BJ (cell line): Measurements from ENCODE around the gene INPP5A. TPM values are rescaled to one million over a fixed set of nuclear protein-coding genes. Genes with fewer than 3 reads are reported as not detected.
"Not testable (repeated sequence)": the region's sequence is repeated elsewhere in the genome, so short reads cannot be mapped to it uniquely, and the experiment has no call there.

Experiments
- CTCF ChIA-PET: fragments of 350-600 bp; formaldehyde crosslinking; extraction: SDS; loops from one replicate; lab custom pipeline; 2021; ENCODE audit warnings: antibody characterized with exemption, inconsistent platforms; lab: Yijun Ruan, JAX
- POLR2A ChIA-PET: fragments of 300-600 bp; sonication (Branson Sonifier 250); formaldehyde crosslinking; extraction: SDS; loops from one replicate; lab custom pipeline; 2021; ENCODE audit warnings: antibody characterized with exemption; lab: Charles Lee
- DNase-seq: peaks from one replicate; pipeline ENCODE4 v3.0.0-alpha.2; 2011; ENCODE audit warnings: low read depth
- H3K27me3 ChIP-seq: 2 replicates; pipeline ENCODE4 v1.6.0; 2011; ENCODE audit warnings: low read length; ENCODE audit not compliant: control insufficient read depth, insufficient read depth
- H3K36me3 ChIP-seq: 2 replicates; pipeline ENCODE4 v1.5.1; 2011; ENCODE audit warnings: low read length; ENCODE audit not compliant: control insufficient read depth, insufficient read depth
- H3K4me3 ChIP-seq: 2 replicates; pipeline ENCODE4 v1.5.1; 2011; ENCODE audit warnings: low read depth, mild to moderate bottlenecking, control low read depth, low read length
- CTCF ChIP-seq: IDR thresholded peaks from 2 replicates; pipeline ENCODE4 v1.5.1; 2011; ENCODE audit warnings: low read depth, mild to moderate bottlenecking, control low read depth, inconsistent platforms, low read length, moderate library complexity; ENCODE audit not compliant: insufficient read depth
- polyA plus RNA-seq: library from polyadenylated mRNA; depleted of rRNA; stranded (reverse); fragments of >200 nt; gene quantifications from 2 replicates; pipeline ENCODE4 v1.2.3, GENCODE V29; 2011

INPP5A gene
- polyA plus RNA-seq, 1 experiment = 60.1 TPM

GRCh38 chr10:132788180-132788830 lies 250.7 kb downstream of the INPP5A start:
- no peaks in the 10 kb centered on the region; the same call in 1 of the 2 replicates for H3K36me3 ChIP-seq
- no peak for DNase-seq
- peaks cover 25% of the 10 kb centered on the region for H3K27me3 ChIP-seq
- ChIA-PET POLR2A (no interaction called here), CTCF (interaction anchor here (1.0 kb wide), 1 partner anchor 17 kb away, joined by 3 read pairs; no protein-coding TSS in a partner anchor)
- H3K4me3 ChIP-seq = no peak overlapping the region
- peak; percentile 30; the same call in 1 of the 2 replicates for TF ChIP-seq CTCF

GRCh38 chr10:132788831-132789219 lies 251.2 kb downstream of the INPP5A start:
- Histone ChIP-seq H3K27me3 (peaks cover 25% of the 10 kb centered on the region), H3K36me3 (no peaks in the 10 kb centered on the region), H3K4me3 (no peak overlapping the region)
- DNase-seq = no peak
- no peak for TF ChIP-seq CTCF
- CTCF ChIA-PET = interaction anchor here (1.0 kb wide), 1 partner anchor 17 kb away, joined by 3 read pairs; no protein-coding TSS in a partner anchor
- POLR2A ChIA-PET = no interaction called here

- DNase-seq = no peak
- ChIA-PET CTCF (no interaction called here), POLR2A (no interaction called here)
- Histone ChIP-seq H3K27me3 (peaks cover 21% of the 10 kb centered on the region), H3K36me3 (no peaks in the 10 kb centered on the region), H3K4me3 (no peak overlapping the region)
- TF ChIP-seq CTCF = no peak
These were observed 252.1 kb downstream of the INPP5A start for GRCh38 chr10:132789659-132790148.

- Histone ChIP-seq H3K4me3 (no peak overlapping the region), H3K36me3 (no peaks in the 10 kb centered on the region), H3K27me3 (peaks cover 21% of the 10 kb centered on the region)
- ChIA-PET POLR2A (interaction anchor here (0.6 kb wide), 1 partner anchor 12 kb away, joined by 3 read pairs; no protein-coding TSS in a partner anchor), CTCF (no interaction called here)
- no peak for DNase-seq
- TF ChIP-seq CTCF = no peak
These were observed 252.9 kb downstream of the INPP5A start for GRCh38 chr10:132790470-132790869.

GRCh38 chr10:132790934-132791829 lies 253.6 kb downstream of the INPP5A start:
- Histone ChIP-seq H3K36me3 (no peaks in the 10 kb centered on the region), H3K27me3 (peaks cover 20% of the 10 kb centered on the region), H3K4me3 (no peak overlapping the region)
- no peak for DNase-seq
- ChIA-PET CTCF (no interaction called here), POLR2A (interaction anchor here (0.6 kb wide), 1 partner anchor 13 kb away, joined by 3 read pairs; no protein-coding TSS in a partner anchor)
- TF ChIP-seq CTCF = no peak

GRCh38 chr10:132792099-132792498 lies 254.5 kb downstream of the INPP5A start:
- CTCF ChIA-PET = not testable (repeated sequence)

More at GRCh38 chr10:132792099-132792498, 254.5 kb downstream of the INPP5A start:
- DNase-seq, POLR2A ChIA-PET, H3K4me3 ChIP-seq, H3K36me3 ChIP-seq: not testable (repeated sequence)
- H3K27me3 ChIP-seq = peaks cover 18% of the 10 kb centered on the region
